ENCODE data around the gene SCN3B. TPM values are rescaled to one million over a fixed set of nuclear protein-coding genes. Genes with fewer than 3 reads are reported as not detected.

Gene SCN3B
- total and polyA plus RNA-seq, 5 donors = 0.20 to 0.91 (median 0.56) TPM

DNA sequence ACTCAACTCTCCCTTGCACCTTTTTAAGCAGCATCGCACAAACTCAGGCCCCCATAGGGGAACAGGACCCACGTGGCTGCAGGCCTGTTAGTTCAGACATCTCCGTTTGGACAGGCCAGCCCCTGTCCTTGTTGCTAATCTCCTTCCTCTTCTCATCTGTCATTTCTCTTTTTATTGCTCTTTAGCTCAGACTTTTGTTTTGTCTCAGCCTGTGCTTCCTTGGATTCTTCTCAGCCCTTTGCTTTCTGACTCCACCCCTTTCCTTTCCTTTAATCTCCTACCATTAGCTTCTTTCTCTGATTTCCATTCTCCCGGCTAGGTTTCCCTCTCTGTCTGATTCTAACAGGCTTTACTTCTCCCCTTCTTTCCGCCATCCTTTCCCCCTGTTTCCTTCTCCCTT is 68.7 kb downstream of the SCN3B start:
- DNase-seq = no peak
- no peaks in the 10 kb centered on the region for H3K4me1 ChIP-seq (ENCODE audit: control insufficient read depth, insufficient read depth, low read length)
- intact Hi-C loops (cut with DNase I) = loop anchor here in 1 of 4 donors (10.0 kb wide), 1 partner anchor 119 kb away; no protein-coding TSS in a partner anchor

DNA sequence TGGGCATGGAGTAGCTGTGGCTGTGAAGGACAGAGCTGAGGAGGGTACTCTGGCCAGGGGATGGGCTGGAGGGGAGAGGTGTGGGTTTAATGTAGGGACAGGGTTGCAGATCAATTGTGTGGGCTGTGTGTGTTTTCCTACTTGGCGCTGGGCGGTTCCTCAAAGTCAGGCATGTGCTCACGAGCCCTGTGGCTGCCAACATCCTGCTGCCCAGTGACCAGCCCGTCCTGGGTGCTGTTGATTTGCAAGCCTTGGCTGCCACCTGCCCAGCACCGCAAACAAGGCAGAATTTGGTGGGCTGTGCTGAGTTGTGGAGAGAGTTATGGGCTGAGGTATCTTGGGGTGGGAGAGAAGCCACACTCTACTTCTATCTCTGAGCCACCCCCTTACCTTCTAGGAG is 69.2 kb downstream of the SCN3B start:
- intact Hi-C loops (cut with DNase I) = loop anchor here in 1 of 4 donors (10.0 kb wide), 1 partner anchor 120 kb away; no protein-coding TSS in a partner anchor
- H3K9me3 ChIP-seq (ENCODE audit: control insufficient read depth, low read length) = no peaks in the 10 kb centered on the region
- H3K4me1 ChIP-seq (ENCODE audit: control insufficient read depth, insufficient read depth, low read length) = no peaks in the 10 kb centered on the region
- WGBS = 85% methylated on average over 5 of the region's 5 CpGs
- H3K27me3 ChIP-seq (ENCODE audit: control insufficient read depth, insufficient read depth) = no peaks in the 10 kb centered on the region
- H3K4me3 ChIP-seq (ENCODE audit: low read length) = no peak overlapping the region
- DNase-seq (no peak), ATAC-seq (no peak)
- H3K27ac ChIP-seq (ENCODE audit: low read length) = no peak overlapping the region

More for the DNA sequence above, 68.7 kb downstream of the SCN3B start:
- 55% methylated on average over 5 of the region's 5 CpGs for WGBS
- Histone ChIP-seq H3K4me3 (ENCODE audit: low read length) (no peak overlapping the region), H3K27ac (ENCODE audit: low read length) (no peak overlapping the region), H3K9me3 (ENCODE audit: control insufficient read depth, low read length) (no peaks in the 10 kb centered on the region), H3K27me3 (ENCODE audit: control insufficient read depth, insufficient read depth) (no peaks in the 10 kb centered on the region)
- ATAC-seq = no peak

DNA sequence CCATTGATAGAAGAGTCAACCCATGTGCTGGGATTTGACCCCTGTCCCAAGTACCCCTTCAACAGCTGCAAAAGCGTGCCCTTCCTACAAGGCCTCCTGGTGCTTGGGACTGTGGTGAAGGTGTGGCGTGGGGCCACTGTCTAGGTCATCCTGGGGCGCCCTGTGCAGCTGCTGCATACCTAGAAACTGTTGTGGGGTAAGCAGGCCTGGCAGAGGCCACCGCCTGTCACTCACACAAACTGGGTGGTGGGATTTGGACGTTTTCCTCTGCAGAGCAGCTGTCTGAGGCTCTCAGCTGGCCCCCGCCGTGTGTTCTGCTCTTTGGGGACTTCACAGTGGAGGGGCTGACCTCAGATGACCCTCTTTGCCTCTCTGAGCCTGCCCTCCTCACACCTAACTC is 69.7 kb downstream of the SCN3B start:
- no peak for ATAC-seq
- Histone ChIP-seq H3K27me3 (ENCODE audit: control insufficient read depth, insufficient read depth) (no peaks in the 10 kb centered on the region), H3K27ac (ENCODE audit: low read length) (no peak overlapping the region), H3K4me3 (ENCODE audit: low read length) (no peak overlapping the region), H3K4me1 (ENCODE audit: control insufficient read depth, insufficient read depth, low read length) (no peaks in the 10 kb centered on the region), H3K9me3 (ENCODE audit: control insufficient read depth, low read length) (no peaks in the 10 kb centered on the region)
- no peak for DNase-seq
- 86% methylated on average over 7 of the region's 7 CpGs for WGBS
- intact Hi-C loops (cut with DNase I) = loop anchor here (5.0 to 10.0 kb wide), 2 partner anchors 120 to 123 kb away; no protein-coding TSS in a partner anchor

DNA sequence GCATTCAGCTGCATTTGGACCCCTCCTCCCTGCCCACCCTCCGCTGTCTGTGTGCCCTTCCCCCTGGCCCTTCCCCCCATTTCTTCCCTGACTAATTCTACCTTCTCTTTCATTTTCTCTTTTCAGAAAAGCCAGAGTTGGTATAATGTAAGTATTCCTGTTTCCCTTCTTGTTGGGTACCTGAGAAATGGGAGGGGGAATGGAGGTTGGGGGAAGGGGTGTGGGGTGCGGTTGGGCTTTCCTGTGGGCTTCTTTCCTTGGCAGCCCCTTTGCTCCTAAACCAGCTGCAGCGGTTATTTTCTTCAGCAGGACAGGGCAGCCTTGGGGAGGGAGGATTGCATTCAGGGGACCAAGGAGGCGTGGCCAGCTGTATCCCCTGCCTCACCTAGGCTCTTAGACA is 70.2 kb downstream of the SCN3B start:
- Histone ChIP-seq H3K27me3 (ENCODE audit: control insufficient read depth, insufficient read depth) (no peaks in the 10 kb centered on the region), H3K4me3 (ENCODE audit: low read length) (no peak overlapping the region), H3K4me1 (ENCODE audit: control insufficient read depth, insufficient read depth, low read length) (no peaks in the 10 kb centered on the region), H3K9me3 (ENCODE audit: control insufficient read depth, low read length) (no peaks in the 10 kb centered on the region), H3K27ac (ENCODE audit: low read length) (no peak overlapping the region)
- WGBS = 96% methylated on average over 4 of the region's 4 CpGs
- intact Hi-C loops (cut with DNase I) = loop anchor here (5.0 to 10.0 kb wide), 2 partner anchors 121 to 123 kb away; no protein-coding TSS in a partner anchor
- ATAC-seq (no peak), DNase-seq (no peak)

DNA sequence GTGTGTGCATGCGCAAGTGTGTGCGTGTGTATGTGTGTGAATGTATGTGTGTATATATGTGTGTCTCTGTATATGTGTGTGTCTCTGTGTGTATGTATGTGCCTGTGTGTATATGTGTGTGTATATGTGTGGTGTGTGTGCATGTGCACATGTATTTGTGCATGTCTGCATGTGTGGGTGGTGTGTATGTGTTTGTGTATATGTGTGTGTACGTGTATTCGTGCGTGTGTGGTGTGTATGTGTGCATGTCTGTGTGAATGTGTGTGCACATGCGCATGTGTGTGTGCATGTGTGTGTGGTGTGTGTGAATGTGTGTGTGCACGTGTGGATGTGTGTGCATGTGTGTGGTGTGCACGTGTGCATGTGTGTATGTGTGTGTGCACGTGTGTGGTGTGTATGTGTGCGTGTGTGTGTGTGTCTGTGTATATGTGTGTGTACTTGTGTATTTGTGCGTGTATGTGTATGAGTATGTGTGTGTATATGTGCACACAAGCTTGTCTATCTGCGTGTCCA is 71.4 kb downstream of the SCN3B start:
- H3K27ac ChIP-seq (ENCODE audit: low read length) = no peak overlapping the region
- intact Hi-C loops (cut with DNase I) = loop anchor here (5.0 to 10.0 kb wide), 2 partner anchors 122 to 124 kb away; no protein-coding TSS in a partner anchor
- 93% methylated on average over 12 of the region's 12 CpGs for WGBS
- no peaks in the 10 kb centered on the region for H3K4me1 ChIP-seq (ENCODE audit: control insufficient read depth, insufficient read depth, low read length)
- H3K9me3 ChIP-seq (ENCODE audit: control insufficient read depth, low read length) = no peaks in the 10 kb centered on the region
- ATAC-seq = no peak
- DNase-seq = no peak
- no peak overlapping the region for H3K4me3 ChIP-seq (ENCODE audit: low read length)
- no peaks in the 10 kb centered on the region for H3K27me3 ChIP-seq (ENCODE audit: control insufficient read depth, insufficient read depth)

DNA sequence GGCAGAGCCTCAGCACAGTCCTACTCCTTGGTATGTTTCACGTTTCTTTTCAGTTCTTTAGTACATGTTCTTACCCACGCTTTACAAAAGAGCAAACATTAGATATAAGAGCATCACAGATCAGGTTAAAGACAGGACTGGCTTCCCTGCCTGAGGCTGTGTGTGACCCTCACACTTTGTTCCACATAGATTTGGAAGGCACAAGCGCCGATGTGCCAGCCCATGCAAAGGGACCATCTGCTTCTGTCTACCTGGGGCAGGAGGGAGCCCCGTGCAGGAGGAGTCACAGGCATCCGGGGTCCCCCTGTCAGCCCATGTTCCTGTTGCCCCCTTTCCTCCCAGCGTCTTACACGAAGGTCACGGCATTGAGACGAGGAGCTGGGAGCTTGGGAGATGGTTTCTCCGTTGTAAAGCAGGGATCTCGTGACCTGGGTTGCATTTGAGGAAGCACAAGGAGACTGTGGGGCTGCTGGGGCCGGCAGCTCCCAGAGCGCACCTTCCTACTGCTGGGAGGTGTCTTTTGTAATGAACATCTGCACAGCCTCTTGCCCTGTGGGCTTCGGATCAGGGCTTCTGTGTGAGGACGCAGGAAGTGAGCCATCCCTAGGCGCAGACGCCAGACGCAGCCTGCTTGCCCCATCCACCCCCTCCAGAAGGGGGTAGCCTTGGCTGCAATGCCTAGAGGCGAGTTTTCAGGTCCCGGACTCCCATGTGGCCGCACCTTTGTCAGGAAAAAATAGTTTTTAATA is 72.6 kb downstream of the SCN3B start:
- no peaks in the 10 kb centered on the region for H3K4me1 ChIP-seq (ENCODE audit: control insufficient read depth, insufficient read depth, low read length)
- intact Hi-C loops (cut with DNase I) = loop anchor here (5.0 to 10.0 kb wide), 2 partner anchors 123 to 125 kb away; no protein-coding TSS in a partner anchor
- ATAC-seq (no peak), DNase-seq (no peak)
- no peaks in the 10 kb centered on the region for H3K27me3 ChIP-seq (ENCODE audit: control insufficient read depth, insufficient read depth)
- no peaks in the 10 kb centered on the region for H3K9me3 ChIP-seq (ENCODE audit: control insufficient read depth, low read length)
- H3K4me3 ChIP-seq (ENCODE audit: low read length) = no peak overlapping the region
- 88% methylated on average over 22 of the region's 22 CpGs for WGBS
- no peak overlapping the region for H3K27ac ChIP-seq (ENCODE audit: low read length)

DNA sequence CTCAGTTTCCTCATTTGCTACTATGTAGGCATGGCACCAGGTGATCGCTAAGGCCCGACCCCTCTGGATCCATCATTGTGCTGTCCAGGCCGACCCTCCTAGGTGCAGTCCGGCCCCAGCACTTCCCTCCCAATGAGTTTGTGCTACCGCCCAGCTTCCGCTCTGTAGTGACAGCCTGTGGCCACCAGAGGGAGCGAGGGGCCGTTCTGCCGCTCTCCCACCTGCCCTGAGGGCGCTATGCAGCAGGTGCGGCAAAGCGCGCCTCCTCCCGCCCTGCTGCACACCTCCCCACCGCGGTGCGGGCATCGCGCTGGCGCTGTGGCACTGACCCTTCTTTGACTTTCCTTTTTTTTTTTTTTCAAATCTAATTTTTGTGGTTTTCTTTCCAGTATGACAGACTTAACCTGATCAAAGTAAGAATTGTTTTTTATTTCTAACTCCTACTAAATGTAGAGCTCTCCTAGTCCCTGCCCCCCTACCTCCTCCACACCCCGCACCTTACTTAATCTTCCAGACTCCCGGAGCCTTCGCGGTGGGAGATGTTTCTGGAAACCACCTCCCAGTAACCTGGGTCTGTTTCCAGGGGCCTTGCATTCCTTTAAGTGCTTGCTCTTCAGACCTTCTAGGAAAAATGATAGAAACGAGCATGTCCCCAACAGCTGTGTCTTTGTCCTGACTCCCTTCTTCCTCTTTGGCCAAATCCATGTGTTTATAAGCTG is 73.7 kb downstream of the SCN3B start:
- 13% methylated on average over 25 of the region's 25 CpGs for WGBS
- H3K27ac ChIP-seq (ENCODE audit: low read length) = no peak overlapping the region
- ATAC-seq (peak; percentile 58 to 66), DNase-seq (peak; percentile 41 to 78 (median 77))
- intact Hi-C loops (cut with DNase I) = loop anchor here (5.0 to 10.0 kb wide), 2 partner anchors 124 to 127 kb away; no protein-coding TSS in a partner anchor
- H3K4me3 ChIP-seq (ENCODE audit: low read length) = no peak overlapping the region
- H3K9me3 ChIP-seq (ENCODE audit: control insufficient read depth, low read length) = no peaks in the 10 kb centered on the region
- no peaks in the 10 kb centered on the region for H3K4me1 ChIP-seq (ENCODE audit: control insufficient read depth, insufficient read depth, low read length)
- no peaks in the 10 kb centered on the region for H3K27me3 ChIP-seq (ENCODE audit: control insufficient read depth, insufficient read depth)

DNA sequence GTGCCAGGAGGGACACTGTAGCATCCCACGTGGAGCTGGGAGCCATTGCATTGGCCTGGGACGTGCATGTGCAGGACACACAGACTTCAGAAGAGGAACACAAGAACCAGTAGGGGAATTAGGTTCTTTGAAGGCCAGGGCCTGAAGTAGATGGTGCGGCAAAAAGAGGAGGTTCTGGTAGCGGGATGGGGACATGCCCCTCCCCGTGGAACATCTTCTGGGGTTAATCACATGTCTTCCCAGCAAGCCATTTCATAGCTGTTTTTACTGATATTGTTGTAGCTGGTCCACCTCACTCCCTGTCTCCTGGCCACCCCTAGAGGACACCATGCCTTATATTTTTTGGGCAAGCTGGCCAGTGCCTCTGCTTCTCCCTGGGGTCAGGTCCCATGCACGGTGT is 74.3 kb downstream of the SCN3B start:
- H3K27ac ChIP-seq (ENCODE audit: low read length) = no peak overlapping the region
- H3K4me1 ChIP-seq (ENCODE audit: control insufficient read depth, insufficient read depth, low read length) = no peaks in the 10 kb centered on the region
- 90% methylated on average over 6 of the region's 6 CpGs for WGBS
- H3K9me3 ChIP-seq (ENCODE audit: control insufficient read depth, low read length) = no peaks in the 10 kb centered on the region
- no peak overlapping the region for H3K4me3 ChIP-seq (ENCODE audit: low read length)
- ATAC-seq (no peak), DNase-seq (no peak)
- intact Hi-C loops (cut with DNase I) = loop anchor here (5.0 to 10.0 kb wide), 2 partner anchors 125 to 127 kb away; no protein-coding TSS in a partner anchor
- no peaks in the 10 kb centered on the region for H3K27me3 ChIP-seq (ENCODE audit: control insufficient read depth, insufficient read depth)

DNA sequence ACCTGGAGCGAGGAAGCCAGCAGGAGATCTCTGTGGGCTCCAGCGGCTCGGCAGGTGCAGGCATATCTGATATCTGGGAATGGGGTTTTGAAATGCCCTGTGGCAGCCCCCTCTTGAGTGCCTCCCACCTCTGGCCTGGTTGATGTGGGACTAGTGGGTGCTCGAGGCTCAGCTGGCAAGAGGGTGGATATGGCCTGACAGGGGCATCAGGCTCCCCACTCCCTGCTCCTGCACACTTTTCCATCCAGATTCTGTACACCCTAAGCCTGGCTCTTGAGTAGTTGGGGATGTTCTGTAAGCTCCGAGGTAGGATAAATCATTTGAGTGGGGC is 75.0 kb downstream of the SCN3B start:
- no peak overlapping the region for H3K4me3 ChIP-seq (ENCODE audit: low read length)
- no peak overlapping the region for H3K27ac ChIP-seq (ENCODE audit: low read length)
- no peak for ATAC-seq
- WGBS = 96% methylated on average over 5 of the region's 5 CpGs
- DNase-seq = no peak
- no peaks in the 10 kb centered on the region for H3K9me3 ChIP-seq (ENCODE audit: control insufficient read depth, low read length)
- H3K27me3 ChIP-seq (ENCODE audit: control insufficient read depth, insufficient read depth) = no peaks in the 10 kb centered on the region
- intact Hi-C loops (cut with DNase I) = loop anchor here in 2 of 4 donors (5.0 kb wide), 2 partner anchors 67 to 72 kb away; no protein-coding TSS in a partner anchor
- no peaks in the 10 kb centered on the region for H3K4me1 ChIP-seq (ENCODE audit: control insufficient read depth, insufficient read depth, low read length)
